ENCODE results near the gene HACD3.
"Not testable (repeated sequence)": the region's sequence is repeated elsewhere in the genome, so short reads cannot be mapped to it uniquely, and the experiment has no call there.

Gene HACD3

DNA sequence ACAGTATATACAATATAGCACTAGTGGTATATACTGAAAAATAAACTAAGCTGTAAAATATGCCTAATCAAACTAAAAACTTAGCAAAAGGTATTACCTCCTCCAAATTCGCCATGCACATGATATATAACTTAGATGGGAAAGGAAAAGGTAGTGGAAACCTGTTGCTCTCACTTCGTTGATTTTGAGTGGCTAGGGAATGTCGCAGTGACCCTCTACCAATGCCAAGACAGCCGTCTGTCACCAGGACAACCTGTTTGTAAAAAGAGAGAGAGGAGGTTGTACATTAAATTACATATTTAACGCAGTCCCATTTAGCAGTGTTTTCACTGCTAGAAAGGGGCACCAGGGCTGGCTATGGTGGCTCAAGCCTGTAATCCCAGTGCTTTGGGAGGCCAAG lies 69.4 kb downstream of the HACD3 start:
- DNase-seq (ENCODE audit: low read depth in 2 of 2) = no peak

DNA sequence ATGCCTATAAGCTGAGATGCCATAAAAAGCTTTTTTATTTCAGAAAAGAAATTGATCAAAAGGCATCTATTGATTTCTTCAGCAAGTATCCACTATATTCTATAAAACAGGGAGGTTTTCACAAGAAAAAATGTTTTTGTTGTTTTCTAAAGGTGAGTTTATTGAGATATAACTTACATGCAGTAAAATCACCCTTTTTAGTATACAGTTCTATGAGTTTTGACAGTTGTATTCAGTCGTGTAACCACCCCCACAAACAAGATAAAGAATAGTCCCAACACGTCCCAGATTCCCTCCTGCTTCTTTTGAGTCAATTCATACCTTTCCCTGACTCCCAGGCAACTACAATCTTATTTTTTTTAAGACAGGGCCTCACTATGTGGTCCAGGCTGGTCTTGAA lies 72.9 kb downstream of the HACD3 start:
- no peak for DNase-seq (ENCODE audit: low read depth in 2 of 2)

DNA sequence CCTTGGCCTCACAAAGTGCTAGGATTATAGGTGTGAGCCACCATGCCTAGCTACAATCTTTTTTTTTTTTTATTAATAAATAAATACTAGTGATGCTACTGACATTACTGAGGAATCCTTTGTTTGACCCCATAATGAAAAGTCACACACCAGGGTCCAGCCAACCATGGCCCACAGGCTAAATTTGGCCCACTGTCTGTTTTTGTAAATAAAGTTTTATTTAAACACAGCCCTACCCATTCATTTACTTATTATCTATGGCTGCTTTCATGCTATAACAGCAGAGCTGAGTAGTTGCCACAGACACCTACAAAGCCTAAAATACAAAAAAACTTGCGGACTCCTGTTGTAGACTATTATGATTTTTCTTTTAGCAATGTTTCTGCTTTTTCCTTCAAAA lies 73.3 kb downstream of the HACD3 start:
- DNase-seq (ENCODE audit: low read depth in 2 of 2) = no peak

DNA sequence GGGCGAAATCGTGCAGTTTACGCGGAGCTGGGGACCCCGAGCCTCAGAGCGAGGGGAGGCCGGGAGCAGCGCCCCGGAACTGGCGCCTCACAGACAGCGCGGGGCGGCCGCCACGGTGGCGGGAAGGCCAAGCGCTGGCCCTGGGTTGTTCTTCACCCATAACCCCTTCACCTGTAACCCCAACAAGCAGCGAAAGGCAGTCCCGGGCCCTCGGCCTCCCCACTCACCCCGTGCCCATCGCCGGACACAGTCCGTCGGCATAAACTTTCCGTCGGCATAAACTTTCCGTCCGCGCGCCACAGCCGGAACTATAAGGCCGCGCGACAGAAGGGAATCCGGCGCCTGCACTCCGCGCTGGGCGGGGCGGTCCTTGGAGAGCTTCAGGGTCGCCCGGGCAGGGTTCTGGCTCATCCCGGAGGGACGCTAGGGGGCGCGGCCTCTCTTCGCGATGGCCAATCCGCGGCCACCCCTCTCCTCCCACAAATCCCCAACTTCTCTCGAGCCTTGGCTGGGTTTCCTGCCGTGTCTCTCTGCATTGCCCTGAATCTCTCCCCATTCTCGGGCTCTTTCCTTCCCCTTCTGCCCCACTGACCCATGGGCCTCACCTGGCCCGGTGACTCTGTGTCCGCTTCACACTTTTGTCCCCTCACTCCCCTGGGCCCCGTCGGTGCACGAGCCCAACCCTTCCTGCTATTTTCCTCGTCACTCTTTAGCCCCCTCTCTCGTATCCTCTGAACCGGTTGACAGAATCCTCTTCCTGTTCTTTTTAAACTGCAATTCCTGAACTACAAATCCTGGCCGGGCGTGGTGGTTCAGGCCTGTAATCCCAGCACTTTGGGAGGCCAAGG lies 80.8 kb downstream of the HACD3 start, which contains the start of gene INTS14:
Gene INTS14, minus strand, starts transcription at position 261 of the 848 bp plus-strand sequence. CDS start 3,751 bp downstream, outside the sequence.
- DNase-seq (ENCODE audit: low read depth in 2 of 2) = peak; percentile 82 to 87

DNA sequence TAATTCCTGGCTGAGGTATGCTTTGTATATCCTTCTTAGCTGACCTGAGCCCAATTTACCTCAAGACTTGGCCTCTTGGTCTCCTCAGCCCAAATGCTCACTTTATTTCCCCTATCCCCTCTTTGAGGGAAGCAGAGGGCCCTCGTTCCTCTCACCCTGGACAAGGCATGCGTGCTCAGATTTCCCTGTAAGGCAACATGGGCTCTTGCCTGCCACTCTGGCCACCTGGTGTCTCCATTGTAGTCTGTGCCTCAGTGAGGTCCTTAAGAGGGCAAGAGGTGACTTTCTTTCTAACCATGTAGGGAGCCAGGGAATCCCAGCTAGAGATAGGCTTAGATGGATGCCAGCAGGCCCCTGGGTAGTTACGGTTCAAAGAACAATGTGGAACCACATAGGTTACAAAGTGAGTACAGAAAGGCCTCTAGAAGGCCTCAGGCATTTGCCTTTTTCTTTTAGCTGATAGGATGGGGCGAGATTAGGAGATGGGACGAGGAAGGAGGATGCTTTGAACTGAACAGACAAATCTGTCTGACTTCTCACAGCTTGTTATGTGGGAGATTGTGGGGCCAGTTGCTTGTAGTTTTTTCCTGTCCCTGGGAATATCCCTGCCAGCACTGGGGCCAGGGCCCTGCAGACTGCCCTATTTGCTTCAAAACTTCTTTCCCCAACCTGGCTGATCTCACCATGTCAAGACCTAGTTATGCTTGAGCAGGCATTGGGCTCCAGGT lies 81.8 kb downstream of the HACD3 start:
- DNase-seq (ENCODE audit: low read depth in 2 of 2) = no peak

DNA sequence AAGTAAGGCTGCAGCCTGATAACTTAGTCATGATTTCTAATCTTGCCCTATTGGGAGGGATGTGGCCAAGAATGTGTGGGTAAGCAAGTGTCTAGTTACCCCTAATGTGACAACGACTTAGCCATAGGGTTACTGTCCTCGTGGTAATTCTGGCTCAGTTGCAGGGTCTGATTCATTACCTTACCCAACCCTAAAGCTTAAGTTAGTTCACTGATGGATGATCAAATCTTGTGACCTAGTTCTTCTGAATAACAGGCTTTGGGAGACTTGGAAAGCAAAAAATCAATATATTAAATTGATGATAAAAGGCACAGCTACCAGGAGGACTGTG lies 82.3 kb downstream of the HACD3 start:
- DNase-seq (ENCODE audit: low read depth in 2 of 2) = no peak

DNA sequence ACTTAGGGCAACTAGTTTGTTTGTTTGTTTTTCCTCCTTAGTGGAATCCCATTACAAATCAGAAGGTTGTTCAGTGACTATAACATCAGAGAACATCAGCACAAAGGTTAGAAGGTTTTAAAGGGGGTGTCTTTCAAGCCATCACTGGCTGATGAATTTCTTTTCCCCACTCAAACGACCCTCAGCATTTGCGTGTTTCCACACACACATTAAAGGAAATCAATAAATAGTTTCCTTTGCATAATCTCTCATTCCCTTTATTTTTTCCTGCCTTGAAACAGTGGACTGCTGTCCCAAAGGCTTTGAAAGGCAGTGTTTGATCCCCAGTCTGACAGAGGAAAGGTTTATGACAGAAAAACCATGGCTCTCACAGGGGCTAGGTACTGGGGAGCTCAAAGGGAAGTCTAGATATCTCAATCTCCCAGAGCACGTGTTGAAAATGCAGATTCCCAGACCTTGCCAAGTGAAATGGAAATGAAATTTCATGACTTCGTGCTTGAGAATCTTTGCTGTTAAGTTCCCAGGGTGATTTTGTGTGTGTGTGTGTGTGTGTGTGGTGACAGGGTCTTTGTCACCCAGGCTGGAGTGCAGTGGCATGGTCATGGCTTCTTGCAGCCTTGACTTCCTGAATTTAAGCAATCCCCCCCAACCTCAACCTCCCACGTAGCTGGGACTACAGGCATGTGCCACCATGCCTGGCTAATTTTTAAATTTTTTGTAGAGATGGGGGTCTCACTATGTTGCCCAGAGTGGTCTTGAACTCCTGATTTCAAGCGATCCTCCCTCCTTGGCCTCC lies 82.9 kb downstream of the HACD3 start:
- DNase-seq (ENCODE audit: low read depth in 2 of 2) = no peak

DNA sequence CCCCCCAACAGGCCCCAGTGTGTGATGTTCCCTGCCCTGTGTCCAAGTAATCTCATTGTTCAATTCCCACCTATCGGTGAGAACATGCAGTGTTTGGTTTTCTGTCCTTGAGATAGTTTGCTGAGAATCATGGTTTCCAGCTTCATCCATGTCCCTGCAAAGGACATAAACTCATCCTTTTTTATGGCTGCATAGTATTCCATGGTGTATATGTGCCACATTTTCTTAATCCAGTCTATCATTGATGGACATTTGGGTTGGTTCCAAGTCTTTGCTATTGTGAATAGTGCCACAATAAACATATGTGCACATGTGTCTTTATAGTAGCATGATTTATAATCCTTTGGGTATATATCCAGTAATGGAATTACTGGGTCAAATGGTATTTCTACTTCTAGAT lies 85.6 kb downstream of the HACD3 start:
- not testable (repeated sequence) for DNase-seq (ENCODE audit: low read depth in 2 of 2)

DNA sequence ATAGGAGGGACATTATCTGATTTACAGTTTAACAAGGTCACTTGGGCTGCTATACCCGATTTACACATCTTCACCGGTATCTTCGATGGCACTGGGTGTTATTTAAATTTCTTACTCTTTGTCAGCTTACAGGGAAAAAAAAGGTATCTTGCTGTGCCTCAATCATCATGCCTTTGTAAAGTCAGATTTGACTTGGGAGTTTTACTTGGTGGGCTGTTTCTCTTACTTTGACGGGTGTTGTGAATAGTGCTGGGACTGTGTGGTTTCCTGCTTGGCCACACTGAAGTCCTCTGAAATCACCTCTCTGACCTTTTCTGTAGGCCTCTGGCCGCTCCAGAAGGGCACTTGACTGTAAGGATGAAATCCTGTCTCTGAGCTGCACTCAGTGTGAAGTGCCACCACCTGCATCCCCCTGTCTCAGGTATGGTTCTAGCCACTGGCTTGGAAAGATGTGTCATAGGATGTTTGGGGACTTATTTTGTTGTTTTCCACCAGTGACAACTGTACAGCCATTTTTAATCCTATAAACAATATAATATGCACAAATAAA lies 88.4 kb downstream of the HACD3 start:
- DNase-seq (ENCODE audit: low read depth in 2 of 2) = no peak

DNA sequence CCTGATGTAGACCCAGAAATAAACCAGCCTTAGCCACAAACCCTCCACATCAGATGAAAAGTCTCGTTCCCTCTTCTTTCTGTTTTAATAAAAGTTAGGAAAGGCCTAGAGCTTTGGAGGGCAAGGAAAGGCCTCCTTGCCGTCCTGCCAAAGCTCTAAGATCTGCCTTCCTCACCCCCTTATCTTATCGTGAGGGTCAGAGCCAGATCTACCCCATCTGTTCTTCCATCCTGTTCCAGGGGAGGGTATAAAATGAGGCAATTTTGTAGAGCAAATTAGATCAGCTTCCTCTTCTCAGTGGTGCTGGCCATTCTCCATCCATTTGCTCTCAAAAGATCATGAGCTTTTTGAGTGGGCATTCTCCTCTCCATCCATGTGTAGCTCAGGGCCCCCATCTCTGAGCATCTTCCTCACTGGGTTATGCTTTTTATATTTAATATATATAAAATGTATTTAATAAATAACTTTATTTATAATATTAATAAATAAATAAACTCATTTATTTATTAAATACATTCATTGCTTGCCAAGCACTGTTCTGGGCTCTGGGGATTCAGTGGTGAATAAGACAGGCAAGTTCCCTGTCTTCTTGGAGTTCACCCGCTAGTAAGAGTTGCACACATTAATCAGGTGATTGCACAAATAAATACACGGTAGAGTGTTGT lies 89.5 kb downstream of the HACD3 start:
- DNase-seq (ENCODE audit: low read depth in 2 of 2) = no peak

DNA sequence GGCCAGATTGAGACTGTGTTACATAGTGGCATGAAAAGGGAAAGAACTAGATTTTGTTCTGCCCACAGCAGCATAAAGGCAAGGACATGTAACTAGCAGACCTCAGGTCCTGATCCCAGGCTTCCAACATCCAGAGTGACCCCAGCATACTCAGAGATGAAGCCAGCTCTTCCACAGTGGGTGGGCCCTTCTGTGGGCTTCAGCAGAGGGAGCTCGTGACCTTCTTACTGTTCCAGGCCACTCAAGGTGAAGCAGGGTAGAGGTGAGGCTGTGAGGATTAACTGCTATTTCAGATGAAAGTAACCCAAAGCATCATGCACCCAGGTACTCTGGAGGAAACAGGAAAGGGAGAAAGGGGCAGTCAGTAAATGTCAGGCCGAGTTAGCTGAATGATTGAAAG lies 90.6 kb downstream of the HACD3 start:
- no peak for DNase-seq (ENCODE audit: low read depth in 2 of 2)

DNA sequence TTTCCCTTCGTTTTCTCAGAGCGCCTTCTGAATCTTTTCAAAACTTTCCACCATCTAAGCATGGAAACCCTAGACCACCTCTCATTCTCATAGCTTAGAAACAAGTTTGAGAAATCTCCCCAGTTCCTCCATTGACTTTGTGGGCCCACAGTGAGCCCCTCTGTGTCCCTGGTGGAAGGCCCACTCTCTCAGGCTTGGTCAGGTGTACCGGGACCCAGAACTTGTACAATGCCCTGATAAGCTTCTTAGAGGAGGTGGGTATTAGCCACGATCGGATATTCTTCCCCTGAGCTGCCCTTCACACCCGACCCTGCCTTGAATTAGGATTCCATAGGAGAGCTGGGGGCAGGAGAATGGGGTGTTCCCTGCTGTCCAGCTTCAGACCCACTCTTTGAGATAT lies 91.4 kb downstream of the HACD3 start, which contains the start of gene SLC24A1:
Gene SLC24A1, plus strand, starts transcription at position 301 of the 400 bp plus-strand sequence. CDS start 2,143 bp downstream, outside the sequence.
- DNase-seq (ENCODE audit: low read depth in 2 of 2) = no peak

DNA sequence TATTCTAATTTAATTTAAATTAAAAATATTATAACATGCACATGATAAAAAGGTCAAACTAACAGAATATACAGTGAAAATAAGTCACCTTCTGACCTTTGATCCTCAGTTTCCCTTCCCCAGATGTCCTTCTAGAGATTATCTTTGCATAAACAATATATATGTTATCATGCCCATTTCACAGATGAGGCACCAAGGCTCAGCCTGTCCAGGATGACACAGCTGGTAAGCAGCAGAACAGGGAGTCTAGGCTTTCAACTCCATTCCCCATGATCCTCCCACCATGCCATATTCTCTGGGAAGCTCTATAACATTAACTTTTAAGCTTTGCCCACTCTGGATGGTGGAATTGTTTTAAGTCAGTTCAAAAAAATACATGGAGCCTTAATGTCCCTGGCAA lies 92.8 kb downstream of the HACD3 start:
- DNase-seq (ENCODE audit: low read depth in 2 of 2) = no peak

DNA sequence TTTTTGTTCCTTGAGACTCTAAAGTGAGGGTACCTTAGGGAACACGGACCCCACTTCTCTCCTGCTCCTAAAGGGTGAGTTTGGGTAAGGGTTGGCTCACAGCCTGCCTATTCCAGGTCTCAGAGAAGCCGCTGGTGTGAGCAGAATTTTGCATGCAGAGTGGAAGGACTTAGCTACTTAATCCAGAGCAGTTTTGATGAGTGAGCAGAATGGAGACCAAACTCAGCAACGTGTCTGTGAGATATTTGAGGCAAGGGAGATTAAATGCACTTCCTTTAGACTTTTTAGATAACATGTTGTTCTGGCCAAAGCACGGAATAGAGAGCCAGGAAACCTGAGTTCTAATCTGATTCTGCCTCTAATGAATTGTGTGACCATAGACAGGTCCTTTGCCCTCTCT lies 96.6 kb downstream of the HACD3 start:
- DNase-seq (ENCODE audit: low read depth in 2 of 2) = no peak

Measured in stimulated activated CD8-positive, alpha-beta memory T cell treated with anti-CD3 and anti-CD28 coated beads, Interleukin-7, amount 100 ng/mL, for 1 hour (primary cell).